Activated naive CD4-positive, alpha-beta T cell treated with anti-CD3 and anti-CD28 coated beads for 36 hours (primary cell): ENCODE data around the gene DKK2. TPM values are rescaled to one million over a fixed set of nuclear protein-coding genes. Genes with fewer than 3 reads are reported as not detected.

Experiments
- CTCF ChIA-PET: fragments of 350-600 bp; sonication (Branson Sonifier 250); formaldehyde crosslinking; loops from one replicate; lab custom pipeline; 2021; ENCODE audit warnings: antibody characterized with exemption; lab: Charles Lee
- DNase-seq: peaks from one replicate; pipeline ENCODE4 v3.0.0-alpha.2; 2020
- H3K27ac Mint-ChIP-seq: one replicate; pipeline ENCODE4 v1.8.0; 2021; ENCODE audit warnings: mild to moderate bottlenecking, mixed read lengths
- H3K27me3 Mint-ChIP-seq: one replicate; pipeline ENCODE4 v1.8.0; 2021; ENCODE audit warnings: low read depth, mixed read lengths
- H3K36me3 Mint-ChIP-seq: one replicate; pipeline ENCODE4 v1.8.0; 2021; ENCODE audit warnings: low read depth, mixed read lengths
- H3K4me1 Mint-ChIP-seq: one replicate; pipeline ENCODE4 v1.8.0; 2021; ENCODE audit warnings: low read depth, mixed read lengths
- H3K4me3 Mint-ChIP-seq: one replicate; pipeline ENCODE4 v1.8.0; 2021; ENCODE audit warnings: mild to moderate bottlenecking, moderate library complexity, mixed read lengths
- H3K9me3 Mint-ChIP-seq: one replicate; pipeline ENCODE4 v1.8.0; 2021; ENCODE audit warnings: mixed read lengths
- intact Hi-C: fragments of 100-400 bp; cut with micrococcal nuclease; formaldehyde crosslinking; loops from one replicate; pipeline ENCODE4 v1.15.1; 2023
- total RNA-seq, 2 experiments: library from RNA; stranded (reverse); gene quantifications; one replicate each; pipeline ENCODE4 v1.2.3, GENCODE V29; 2021

DKK2 gene
- total RNA-seq, 2 experiments from 2014 or later = not detected

DNA sequence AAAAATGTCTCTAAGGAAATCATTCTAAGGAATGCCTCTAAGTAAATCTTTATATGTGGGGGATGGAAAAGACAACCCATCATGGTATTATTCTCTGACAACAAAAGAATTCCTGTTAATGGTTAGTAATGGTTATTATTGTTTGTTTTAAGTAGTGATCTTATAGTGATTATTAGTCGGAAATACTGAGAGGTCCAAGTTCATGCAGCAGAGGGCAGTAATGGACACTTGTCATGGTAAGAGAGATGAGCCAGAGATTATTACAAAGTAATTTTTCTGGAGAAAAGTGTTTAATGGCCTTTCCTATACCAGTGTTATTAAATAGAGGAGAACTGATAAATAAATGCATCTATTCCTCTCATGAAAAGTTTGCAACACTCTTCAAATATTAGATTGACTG is 8.1 kb upstream of the DKK2 start:
- intact Hi-C loops = no loop called here
- H3K4me3 Mint-ChIP-seq = no peak overlapping the region
- H3K4me1 Mint-ChIP-seq = no peaks in the 10 kb centered on the region
- DNase-seq = no peak
- H3K36me3 Mint-ChIP-seq = no peaks in the 10 kb centered on the region
- peaks cover 6% of the 10 kb centered on the region for H3K9me3 Mint-ChIP-seq
- H3K27ac Mint-ChIP-seq = no peak overlapping the region
- CTCF ChIA-PET = no interaction called here
- H3K27me3 Mint-ChIP-seq = peaks cover 14% of the 10 kb centered on the region

DNA sequence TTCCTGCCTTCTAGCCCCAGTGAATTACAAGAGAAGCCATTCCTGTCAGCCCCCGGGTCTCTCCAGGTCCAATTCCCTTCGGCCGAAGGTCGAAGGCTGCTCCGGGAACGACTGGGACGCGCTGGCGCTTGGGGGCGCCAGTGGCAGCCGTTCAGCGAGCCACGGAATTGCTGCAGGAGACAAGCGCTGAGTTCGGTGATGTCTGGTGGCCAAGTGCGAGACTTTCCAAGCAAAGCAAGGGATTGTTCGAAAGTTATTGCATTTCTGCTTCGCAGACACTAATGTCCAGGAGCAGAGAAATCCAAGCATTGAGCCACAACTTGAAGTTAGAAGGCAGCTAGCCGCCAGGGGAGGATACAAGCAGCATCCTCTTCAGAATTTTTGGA is 1.1 kb upstream of the DKK2 start:
- CTCF ChIA-PET = interaction anchor here (0.6 to 1.5 kb wide), 2 partner anchors 146 to 957 kb away, joined by 3 to 4 read pairs; no protein-coding TSS in a partner anchor
- intact Hi-C loops = loop anchor here (2.0 kb wide), 1 partner anchor 146 kb away; no protein-coding TSS in a partner anchor
- no peaks in the 10 kb centered on the region for H3K9me3 Mint-ChIP-seq
- H3K36me3 Mint-ChIP-seq = no peaks in the 10 kb centered on the region
- H3K27me3 Mint-ChIP-seq = peaks cover 61% of the 10 kb centered on the region
- no peak overlapping the region for H3K4me3 Mint-ChIP-seq
- DNase-seq = peak; percentile 14
- H3K27ac Mint-ChIP-seq = no peak overlapping the region
- H3K4me1 Mint-ChIP-seq = peaks cover 27% of the 10 kb centered on the region

DNA sequence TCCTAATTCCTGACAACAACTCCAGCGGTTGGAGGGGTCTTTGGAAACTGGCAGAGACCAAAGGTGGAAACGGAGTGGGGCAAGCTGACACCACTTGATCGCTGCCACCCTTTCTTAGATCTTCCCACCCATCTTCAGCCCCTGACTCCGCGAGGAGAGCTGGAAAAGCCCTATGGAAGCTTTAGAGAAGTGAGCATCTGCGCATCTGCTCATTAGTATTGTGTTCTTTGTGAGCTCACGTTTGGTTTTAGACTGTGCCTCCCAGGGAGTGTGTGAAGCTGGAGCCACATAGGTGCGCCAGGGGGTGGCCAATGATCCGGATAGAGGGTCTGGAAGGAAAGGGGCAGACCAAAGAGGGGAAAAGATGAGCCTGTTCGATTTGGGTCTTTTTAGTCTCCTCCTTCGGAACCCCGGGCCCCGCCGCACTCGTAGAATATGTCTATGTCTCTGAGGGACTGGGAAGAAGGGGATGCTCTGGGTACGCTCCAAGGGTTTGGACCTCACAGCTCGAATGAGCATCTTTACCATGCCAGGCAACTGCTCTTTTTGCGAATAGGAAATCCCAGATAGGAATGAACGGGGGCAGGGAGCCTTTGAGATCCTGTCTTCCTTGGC is 578 bp upstream of the DKK2 start:
- Mint-ChIP-seq H3K4me3 (peak overlapping the region; percentile 48), H3K9me3 (no peaks in the 10 kb centered on the region), H3K27ac (no peak overlapping the region), H3K4me1 (peaks cover 27% of the 10 kb centered on the region), H3K27me3 (peaks cover 61% of the 10 kb centered on the region), H3K36me3 (no peaks in the 10 kb centered on the region)
- CTCF ChIA-PET = interaction anchor here (1.5 kb wide), 1 partner anchor 147 kb away, joined by 3 read pairs; no protein-coding TSS in a partner anchor
- intact Hi-C loops = loop anchor here (2.0 kb wide), 1 partner anchor 146 kb away; no protein-coding TSS in a partner anchor
- no peak for DNase-seq

DNA sequence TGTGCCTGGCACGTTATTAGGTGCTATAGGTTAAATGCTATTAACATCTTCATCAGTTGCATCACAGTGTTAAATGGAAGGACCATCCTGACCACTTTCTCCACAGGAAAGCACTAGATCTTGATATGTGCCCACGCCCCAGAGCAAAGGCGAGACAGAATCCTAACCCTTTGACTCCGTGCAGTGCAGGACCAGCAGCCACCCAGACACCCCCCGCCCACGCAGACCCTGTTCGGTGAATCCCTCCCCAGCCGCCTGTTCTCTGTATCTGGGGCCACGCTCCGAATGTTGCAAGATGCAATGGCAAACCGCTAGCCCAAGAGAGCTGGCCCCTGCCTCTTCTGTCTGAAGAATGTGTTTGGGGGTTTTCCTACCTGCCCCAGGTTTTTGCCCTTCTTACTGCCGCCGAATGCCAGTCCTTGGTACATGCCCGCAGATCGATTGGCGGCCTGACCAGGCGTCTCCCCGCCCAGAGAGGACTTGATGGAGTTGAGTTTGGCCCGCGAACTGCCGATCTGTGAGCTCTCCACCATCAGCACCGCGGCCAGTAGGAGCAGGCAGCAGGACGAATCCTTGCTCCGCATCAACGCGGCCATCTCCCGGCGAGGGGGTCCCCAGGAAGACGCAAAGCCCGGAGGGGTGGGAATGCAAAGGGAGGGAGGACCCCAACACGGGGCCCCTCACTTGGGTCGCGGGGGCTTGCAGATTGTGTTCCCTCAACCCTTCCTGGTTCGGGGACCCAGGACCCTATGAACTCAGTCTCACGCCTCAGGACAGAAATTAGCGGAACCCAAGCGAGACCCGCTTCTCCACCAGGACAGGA is 906 bp downstream of the DKK2 start:
- intact Hi-C loops = loop anchor here (5.0 kb wide), 1 partner anchor 702 kb away; no protein-coding TSS in a partner anchor

GRCh38 chr4:107034091-107034995 is 1.8 kb downstream of the DKK2 start:
- Mint-ChIP-seq H3K27ac (no peak overlapping the region), H3K27me3 (peaks cover 53% of the 10 kb centered on the region), H3K4me3 (peak overlapping the region; percentile 27), H3K36me3 (no peaks in the 10 kb centered on the region), H3K4me1 (peaks cover 27% of the 10 kb centered on the region), H3K9me3 (no peaks in the 10 kb centered on the region)
- CTCF ChIA-PET = no interaction called here
- DNase-seq = peak; percentile 12
- intact Hi-C loops = loop anchor here (5.0 kb wide), 1 partner anchor 703 kb away; no protein-coding TSS in a partner anchor

More for the DNA sequence above, 906 bp downstream of the DKK2 start:
- no peak overlapping the region for H3K27ac Mint-ChIP-seq
- H3K27me3 Mint-ChIP-seq = peaks cover 59% of the 10 kb centered on the region
- DNase-seq = peak; percentile 4
- no peaks in the 10 kb centered on the region for H3K36me3 Mint-ChIP-seq
- CTCF ChIA-PET = no interaction called here
- no peaks in the 10 kb centered on the region for H3K9me3 Mint-ChIP-seq
- H3K4me3 Mint-ChIP-seq = no peak overlapping the region
- peaks cover 27% of the 10 kb centered on the region for H3K4me1 Mint-ChIP-seq

- no peak overlapping the region for H3K27ac Mint-ChIP-seq
- intact Hi-C loops = no loop called here
Observed at GRCh38 chr4:107027379-107027778, 8.7 kb downstream of the DKK2 start.

GRCh38 chr4:107018344-107018735 is 17.8 kb downstream of the DKK2 start:
- no peaks in the 10 kb centered on the region for H3K9me3 Mint-ChIP-seq
- intact Hi-C loops = no loop called here
- no peak for DNase-seq
- no peak overlapping the region for H3K4me3 Mint-ChIP-seq
- H3K36me3 Mint-ChIP-seq = no peaks in the 10 kb centered on the region
- H3K4me1 Mint-ChIP-seq = no peaks in the 10 kb centered on the region
- H3K27me3 Mint-ChIP-seq = no peaks in the 10 kb centered on the region
- no peak overlapping the region for H3K27ac Mint-ChIP-seq
- CTCF ChIA-PET = no interaction called here

More at GRCh38 chr4:107027379-107027778, 8.7 kb downstream of the DKK2 start:
- no peak for DNase-seq
- Mint-ChIP-seq H3K4me1 (no peaks in the 10 kb centered on the region), H3K4me3 (no peak overlapping the region), H3K36me3 (no peaks in the 10 kb centered on the region), H3K27me3 (peaks cover 2% of the 10 kb centered on the region), H3K9me3 (no peaks in the 10 kb centered on the region)
- CTCF ChIA-PET = interaction anchor here (0.8 kb wide), 1 partner anchor 735 kb away, joined by 4 read pairs; no protein-coding TSS in a partner anchor

DNA sequence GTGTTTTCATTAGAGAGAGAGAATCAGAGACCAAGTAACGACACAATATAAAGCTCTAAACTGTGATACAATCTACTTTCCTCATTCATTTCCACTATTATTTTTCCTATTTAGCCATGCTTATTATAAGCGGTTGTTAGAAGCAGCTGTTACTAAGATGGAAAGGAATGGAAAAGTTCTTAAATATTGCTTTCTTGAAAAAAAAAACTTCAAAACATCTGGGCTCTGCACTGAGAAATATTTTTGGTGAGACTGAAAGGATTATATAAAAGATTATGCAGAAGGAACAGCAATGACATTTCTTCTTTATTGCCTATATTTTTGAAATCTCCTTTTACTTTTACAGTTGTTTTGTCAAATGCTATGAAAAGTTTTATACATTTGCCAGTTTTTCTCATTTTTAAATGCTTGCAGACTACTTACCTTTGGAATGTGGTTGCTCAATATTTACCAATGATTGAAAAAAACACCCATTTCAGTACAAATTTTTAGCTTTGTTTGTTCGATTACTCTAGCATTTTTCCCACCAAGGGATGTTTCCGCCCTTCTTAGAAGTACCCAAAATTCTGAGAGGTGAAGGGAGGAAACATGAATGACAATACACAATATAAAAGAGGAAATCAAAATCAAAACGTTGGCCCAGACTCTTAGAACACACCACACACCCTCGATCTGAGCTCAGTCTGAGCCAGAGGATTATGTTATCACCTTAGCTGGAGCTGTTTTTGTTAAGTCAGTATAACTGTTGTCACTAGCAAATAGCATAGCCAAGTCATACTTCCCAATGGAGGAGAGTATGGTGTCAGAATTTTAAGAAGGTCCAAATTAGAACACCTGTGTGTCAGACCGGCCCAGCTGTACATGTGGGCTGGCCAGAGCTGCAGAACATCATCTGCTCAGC is 18.4 kb downstream of the DKK2 start:
- H3K36me3 Mint-ChIP-seq = no peaks in the 10 kb centered on the region
- CTCF ChIA-PET = no interaction called here
- intact Hi-C loops = no loop called here
- H3K4me3 Mint-ChIP-seq = no peak overlapping the region
- no peaks in the 10 kb centered on the region for H3K4me1 Mint-ChIP-seq
- H3K27me3 Mint-ChIP-seq = no peaks in the 10 kb centered on the region
- no peak for DNase-seq
- no peak overlapping the region for H3K27ac Mint-ChIP-seq
- H3K9me3 Mint-ChIP-seq = no peaks in the 10 kb centered on the region

GRCh38 chr4:107011312-107011711 is 24.8 kb downstream of the DKK2 start:
- Mint-ChIP-seq H3K27ac (no peak overlapping the region), H3K4me1 (no peaks in the 10 kb centered on the region), H3K4me3 (no peak overlapping the region), H3K36me3 (no peaks in the 10 kb centered on the region), H3K27me3 (no peaks in the 10 kb centered on the region), H3K9me3 (no peaks in the 10 kb centered on the region)
- intact Hi-C loops = no loop called here
- CTCF ChIA-PET = no interaction called here
- DNase-seq = no peak

- H3K27me3 Mint-ChIP-seq = no peaks in the 10 kb centered on the region
- H3K36me3 Mint-ChIP-seq = no peaks in the 10 kb centered on the region
- H3K27ac Mint-ChIP-seq = no peak overlapping the region
- H3K4me1 Mint-ChIP-seq = no peaks in the 10 kb centered on the region
- no peak overlapping the region for H3K4me3 Mint-ChIP-seq
- CTCF ChIA-PET = no interaction called here
- DNase-seq = no peak
- intact Hi-C loops = no loop called here
- no peaks in the 10 kb centered on the region for H3K9me3 Mint-ChIP-seq
Observed at GRCh38 chr4:107009196-107009968, 26.7 kb downstream of the DKK2 start.

- H3K9me3 Mint-ChIP-seq = no peaks in the 10 kb centered on the region
- H3K36me3 Mint-ChIP-seq = no peaks in the 10 kb centered on the region
- no peak overlapping the region for H3K27ac Mint-ChIP-seq
Observed at GRCh38 chr4:107008115-107008514, 28.0 kb downstream of the DKK2 start.

More at GRCh38 chr4:107008115-107008514, 28.0 kb downstream of the DKK2 start:
- DNase-seq = no peak
- intact Hi-C loops = no loop called here
- H3K4me1 Mint-ChIP-seq = no peaks in the 10 kb centered on the region
- no peak overlapping the region for H3K4me3 Mint-ChIP-seq
- H3K27me3 Mint-ChIP-seq = no peaks in the 10 kb centered on the region
- CTCF ChIA-PET = no interaction called here
